Measurements from ENCODE around the gene BRAF. TPM values are rescaled to one million over a fixed set of nuclear protein-coding genes. Genes with fewer than 3 reads are reported as not detected.

BRAF gene
- total RNA-seq, 1 experiment from 2014 or later: 29.7 TPM

DNA sequence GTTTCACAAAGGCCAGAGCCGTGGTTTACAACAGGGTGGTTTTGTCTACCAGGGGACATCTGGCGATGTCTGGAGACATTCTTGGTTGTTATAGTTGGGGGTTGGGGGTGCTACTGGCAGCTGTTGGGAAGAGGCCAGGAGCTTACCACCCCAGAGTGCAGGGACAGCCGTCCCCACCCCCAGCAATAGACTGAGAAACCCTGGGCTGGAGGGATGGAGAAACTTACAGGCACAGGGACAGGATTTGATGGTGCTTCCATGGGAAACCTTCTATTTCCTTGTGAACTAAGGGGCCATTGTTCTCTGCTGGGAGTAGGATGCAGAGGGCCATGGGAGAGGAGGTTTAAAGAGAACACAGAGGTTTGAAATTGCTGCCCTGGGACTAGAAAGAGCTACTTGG lies 241.1 kb downstream of the BRAF start:
- H2AFZ ChIP-seq (ENCODE audit: low read depth, low read length, poor library complexity, severe bottlenecking): no peak overlapping the region
- H3K9ac ChIP-seq (ENCODE audit: low read length): no peak overlapping the region
- ATAC-seq: no peak
- RAD21 ChIA-PET (ENCODE audit: low non-redundant PET in 1 of 2, low total read pairs in 2 of 2, uncharacterized antibody in 2 of 2, unreplicated experiment in 2 of 2): no interaction called here
- TF ChIP-seq JUND (IDR thresholded peaks at IDR 0.05): no peak
- no peaks in the 10 kb centered on the region for H3K9me3 ChIP-seq (ENCODE audit: control insufficient read depth in 1 of 2, insufficient read depth in 1 of 2, low read depth in 1 of 2, low read length in 2 of 2)
- POLR2A ChIA-PET: no interaction called here
- peaks cover 0 to 4% of the 10 kb centered on the region in 2 experiments; a peak in 1 of 4 replicates for H3K36me3 ChIP-seq (ENCODE audit: control insufficient read depth in 1 of 2, insufficient read depth in 2 of 2, low read length in 2 of 2)
- H3K4me3 ChIP-seq (replicated peaks in 1 of 2; ENCODE audit: low read depth in 1 of 2, low read length in 2 of 2): no peak overlapping the region
- no peaks in the 10 kb centered on the region for H3K9me2 ChIP-seq (ENCODE audit: insufficient read depth)
- intact Hi-C loops (cut with micrococcal nuclease): no loop called here
- CTCF ChIA-PET: no interaction called here
- no peaks in the 10 kb centered on the region for H4K20me1 ChIP-seq (ENCODE audit: insufficient read depth)
- no peaks in the 10 kb centered on the region for H3K79me2 ChIP-seq (ENCODE audit: insufficient read depth, low read length)
- no peak overlapping the region for H3K27ac ChIP-seq (ENCODE audit: low read depth, low read length)
- BruUV-seq (replicated peaks): no TSS peak
- H3K27me3 ChIP-seq (ENCODE audit: insufficient read depth, low read length): no peaks in the 10 kb centered on the region
- no peaks in the 10 kb centered on the region for H3K4me1 ChIP-seq (ENCODE audit: control insufficient read depth in 1 of 2, insufficient read depth in 2 of 2, low read length in 2 of 2)
- no peak overlapping the region for H3K4me2 ChIP-seq (ENCODE audit: low read length)
- DNase-seq (ENCODE audit: low read depth, low spot score): no peak

DNA sequence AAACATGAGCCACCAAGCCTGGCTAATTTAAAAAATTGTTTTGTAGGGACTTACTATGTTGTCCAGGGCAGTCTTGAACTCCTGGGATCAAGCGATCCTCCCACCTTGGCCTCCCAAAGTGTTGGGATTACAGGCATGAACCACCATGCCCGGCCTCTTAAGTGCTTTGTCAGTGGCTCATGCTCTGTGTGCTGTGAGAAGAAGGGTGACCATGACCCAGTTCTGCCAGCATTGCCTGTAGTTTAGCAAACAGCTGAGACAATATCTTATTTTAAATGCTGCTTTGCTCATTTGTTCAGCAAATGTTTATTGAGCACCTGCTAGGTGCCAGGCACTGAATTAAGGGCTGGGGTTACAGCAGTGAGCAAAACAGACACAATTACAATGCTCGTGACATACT lies 243.0 kb downstream of the BRAF start:
- H3K9me3 ChIP-seq (ENCODE audit: control insufficient read depth in 1 of 2, insufficient read depth in 1 of 2, low read depth in 1 of 2, low read length in 2 of 2): no peaks in the 10 kb centered on the region
- TF ChIP-seq YY1 (IDR thresholded peaks at IDR 0.05; ENCODE audit: extremely low read depth, insufficient replicate concordance, low read depth, low read length) (no peak), POLR2A (IDR thresholded peaks at IDR 0.05; ENCODE audit: borderline replicate concordance, extremely low read depth, insufficient read depth, insufficient read length) (no peak), SRF (IDR thresholded peaks at IDR 0.05; ENCODE audit: low read depth) (no peak), ZFX (IDR thresholded peaks at IDR 0.05) (no peak), JUND (IDR thresholded peaks at IDR 0.05) (no peak)
- TF ChIP-seq, protein P1, sequence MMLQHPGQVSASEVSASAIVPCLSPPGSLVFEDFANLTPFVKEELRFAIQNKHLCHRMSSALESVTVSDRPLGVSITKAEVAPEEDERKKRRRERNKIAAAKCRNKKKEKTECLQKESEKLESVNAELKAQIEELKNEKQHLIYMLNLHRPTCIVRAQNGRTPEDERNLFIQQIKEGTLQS (IDR thresholded peaks at IDR 0.05): no peak
- TF ChIP-seq, protein P2, sequence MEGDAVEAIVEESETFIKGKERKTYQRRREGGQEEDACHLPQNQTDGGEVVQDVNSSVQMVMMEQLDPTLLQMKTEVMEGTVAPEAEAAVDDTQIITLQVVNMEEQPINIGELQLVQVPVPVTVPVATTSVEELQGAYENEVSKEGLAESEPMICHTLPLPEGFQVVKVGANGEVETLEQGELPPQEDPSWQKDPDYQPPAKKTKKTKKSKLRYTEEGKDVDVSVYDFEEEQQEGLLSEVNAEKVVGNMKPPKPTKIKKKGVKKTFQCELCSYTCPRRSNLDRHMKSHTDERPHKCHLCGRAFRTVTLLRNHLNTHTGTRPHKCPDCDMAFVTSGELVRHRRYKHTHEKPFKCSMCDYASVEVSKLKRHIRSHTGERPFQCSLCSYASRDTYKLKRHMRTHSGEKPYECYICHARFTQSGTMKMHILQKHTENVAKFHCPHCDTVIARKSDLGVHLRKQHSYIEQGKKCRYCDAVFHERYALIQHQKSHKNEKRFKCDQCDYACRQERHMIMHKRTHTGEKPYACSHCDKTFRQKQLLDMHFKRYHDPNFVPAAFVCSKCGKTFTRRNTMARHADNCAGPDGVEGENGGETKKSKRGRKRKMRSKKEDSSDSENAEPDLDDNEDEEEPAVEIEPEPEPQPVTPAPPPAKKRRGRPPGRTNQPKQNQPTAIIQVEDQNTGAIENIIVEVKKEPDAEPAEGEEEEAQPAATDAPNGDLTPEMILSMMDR (IDR thresholded peaks at IDR 0.05 in 2 of 3, conservative IDR thresholded peaks at IDR 0.05 in 1 of 3; ENCODE audit: borderline replicate concordance in 1 of 3, insufficient read depth in 1 of 3, low read depth in 2 of 3, low read length in 2 of 3): no peak
- no TSS peak for BruUV-seq (replicated peaks)

More for the DNA sequence above, 243.0 kb downstream of the BRAF start:
- no peak overlapping the region for H2AFZ ChIP-seq (ENCODE audit: low read depth, low read length, poor library complexity, severe bottlenecking)
- no peak overlapping the region for H3K4me3 ChIP-seq (replicated peaks in 1 of 2; ENCODE audit: low read depth in 1 of 2, low read length in 2 of 2)
- H3K36me3 ChIP-seq (ENCODE audit: control insufficient read depth in 1 of 2, insufficient read depth in 2 of 2, low read length in 2 of 2): peaks cover 0 to 4% of the 10 kb centered on the region in 2 experiments; a peak in 1 of 4 replicates
- H3K4me1 ChIP-seq (ENCODE audit: control insufficient read depth in 1 of 2, insufficient read depth in 2 of 2, low read length in 2 of 2): no peaks in the 10 kb centered on the region
- intact Hi-C loops (cut with micrococcal nuclease): no loop called here
- H3K9ac ChIP-seq (ENCODE audit: low read length): no peak overlapping the region
- no peak overlapping the region for H3K27ac ChIP-seq (ENCODE audit: low read depth, low read length)
- no peaks in the 10 kb centered on the region for H3K79me2 ChIP-seq (ENCODE audit: insufficient read depth, low read length)
- no peaks in the 10 kb centered on the region for H4K20me1 ChIP-seq (ENCODE audit: insufficient read depth)
- no peaks in the 10 kb centered on the region for H3K27me3 ChIP-seq (ENCODE audit: insufficient read depth, low read length)
- ChIA-PET CTCF (no interaction called here), POLR2A (no interaction called here), RAD21 (ENCODE audit: low non-redundant PET in 1 of 2, low total read pairs in 2 of 2, uncharacterized antibody in 2 of 2, unreplicated experiment in 2 of 2) (no interaction called here)
- no peaks in the 10 kb centered on the region for H3K9me2 ChIP-seq (ENCODE audit: insufficient read depth)
- H3K4me2 ChIP-seq (ENCODE audit: low read length): no peak overlapping the region
- ATAC-seq (no peak), DNase-seq (ENCODE audit: low read depth, low spot score) (no peak)

All from HCT116 (cell line).